ENCODE measurements around the gene CUL7.

CUL7 gene

GRCh38 chr6:43033496-43034189 is 20.0 kb downstream of the CUL7 start:
- H3K27me3 ChIP-seq (ENCODE audit: insufficient read depth, low read depth, severe bottlenecking), result no peaks in the 10 kb centered on the region
- TF ChIP-seq, protein P1, sequence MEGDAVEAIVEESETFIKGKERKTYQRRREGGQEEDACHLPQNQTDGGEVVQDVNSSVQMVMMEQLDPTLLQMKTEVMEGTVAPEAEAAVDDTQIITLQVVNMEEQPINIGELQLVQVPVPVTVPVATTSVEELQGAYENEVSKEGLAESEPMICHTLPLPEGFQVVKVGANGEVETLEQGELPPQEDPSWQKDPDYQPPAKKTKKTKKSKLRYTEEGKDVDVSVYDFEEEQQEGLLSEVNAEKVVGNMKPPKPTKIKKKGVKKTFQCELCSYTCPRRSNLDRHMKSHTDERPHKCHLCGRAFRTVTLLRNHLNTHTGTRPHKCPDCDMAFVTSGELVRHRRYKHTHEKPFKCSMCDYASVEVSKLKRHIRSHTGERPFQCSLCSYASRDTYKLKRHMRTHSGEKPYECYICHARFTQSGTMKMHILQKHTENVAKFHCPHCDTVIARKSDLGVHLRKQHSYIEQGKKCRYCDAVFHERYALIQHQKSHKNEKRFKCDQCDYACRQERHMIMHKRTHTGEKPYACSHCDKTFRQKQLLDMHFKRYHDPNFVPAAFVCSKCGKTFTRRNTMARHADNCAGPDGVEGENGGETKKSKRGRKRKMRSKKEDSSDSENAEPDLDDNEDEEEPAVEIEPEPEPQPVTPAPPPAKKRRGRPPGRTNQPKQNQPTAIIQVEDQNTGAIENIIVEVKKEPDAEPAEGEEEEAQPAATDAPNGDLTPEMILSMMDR (IDR thresholded peaks at IDR 0.05; ENCODE audit: low read depth, low read length), result no peak
- DNase-seq, result no peak
- H3K27ac ChIP-seq, result no peak overlapping the region
- H3K36me3 ChIP-seq, result peaks cover 97% of the 10 kb centered on the region
- H3K4me3 ChIP-seq (ENCODE audit: low read depth, low read length), result no peak overlapping the region
- no peaks in the 10 kb centered on the region for H3K9me3 ChIP-seq (ENCODE audit: severe bottlenecking)

DNA sequence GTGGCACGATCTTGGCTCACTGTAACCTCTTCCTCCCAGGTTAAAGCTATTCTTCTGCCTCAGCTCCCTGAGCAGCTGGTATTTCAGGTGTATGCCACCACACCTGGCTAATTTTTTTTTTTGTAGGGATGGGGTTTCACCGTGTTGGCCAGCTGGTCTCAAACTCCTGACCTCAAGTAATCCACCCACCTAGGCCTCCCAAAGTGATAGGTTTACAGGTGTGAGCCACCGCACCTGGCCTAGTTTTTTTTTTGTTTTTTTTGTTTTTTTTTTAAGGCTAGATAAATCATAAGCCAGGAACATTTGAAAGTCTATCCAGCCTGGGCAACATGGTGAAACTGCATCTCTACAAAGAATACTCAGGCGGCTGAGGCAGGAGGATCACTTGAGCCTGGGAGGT is 21.3 kb downstream of the CUL7 start:
- TF ChIP-seq, protein P1 (IDR thresholded peaks at IDR 0.05; ENCODE audit: low read depth, low read length), result no peak
- DNase-seq, result no peak
- Histone ChIP-seq H3K9me3 (ENCODE audit: severe bottlenecking) (no peaks in the 10 kb centered on the region), H3K27ac (no peak overlapping the region), H3K4me3 (ENCODE audit: low read depth, low read length) (no peak overlapping the region), H3K36me3 (peaks cover 97% of the 10 kb centered on the region), H3K27me3 (ENCODE audit: insufficient read depth, low read depth, severe bottlenecking) (no peaks in the 10 kb centered on the region)

DNA sequence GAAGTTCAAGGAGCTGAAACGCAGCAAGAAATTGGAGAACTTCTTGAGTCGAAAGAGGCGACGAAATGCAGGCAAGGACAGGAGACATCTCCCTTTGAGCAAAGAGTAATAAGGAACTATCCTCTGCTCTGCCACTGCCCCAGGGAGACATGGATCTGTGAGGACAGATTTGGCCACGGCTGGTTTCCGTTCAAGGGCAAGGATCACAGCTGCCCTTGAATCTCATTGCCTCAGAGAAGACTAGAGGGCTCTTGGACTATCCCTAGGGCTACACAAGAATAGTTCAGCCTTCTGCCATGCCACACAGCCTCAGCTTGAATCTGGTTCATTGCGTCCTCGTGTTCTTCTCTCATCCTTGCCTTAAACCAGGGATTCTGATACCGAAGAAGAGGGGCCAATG is 24.5 kb downstream of the CUL7 start:
- Histone ChIP-seq H3K9me3 (ENCODE audit: severe bottlenecking) (no peaks in the 10 kb centered on the region), H3K4me3 (ENCODE audit: low read depth, low read length) (no peak overlapping the region), H3K36me3 (peaks cover 99% of the 10 kb centered on the region), H3K27me3 (ENCODE audit: insufficient read depth, low read depth, severe bottlenecking) (no peaks in the 10 kb centered on the region), H3K27ac (no peak overlapping the region)
- DNase-seq, result no peak
- TF ChIP-seq, protein P1 (IDR thresholded peaks at IDR 0.05; ENCODE audit: low read depth, low read length), result no peak

GRCh38 chr6:43026365-43026764 is 27.3 kb downstream of the CUL7 start:
- Histone ChIP-seq H3K36me3 (peaks cover 87% of the 10 kb centered on the region), H3K27ac (no peak overlapping the region), H3K27me3 (ENCODE audit: insufficient read depth, low read depth, severe bottlenecking) (no peaks in the 10 kb centered on the region), H3K4me3 (ENCODE audit: low read depth, low read length) (no peak overlapping the region), H3K9me3 (ENCODE audit: severe bottlenecking) (no peaks in the 10 kb centered on the region)
- no peak for DNase-seq
- TF ChIP-seq, protein P1 (IDR thresholded peaks at IDR 0.05; ENCODE audit: low read depth, low read length), result no peak

GRCh38 chr6:43024436-43024835 is 29.2 kb downstream of the CUL7 start:
- DNase-seq, result no peak
- H3K9me3 ChIP-seq (ENCODE audit: severe bottlenecking), result no peaks in the 10 kb centered on the region
- TF ChIP-seq, protein P1 (IDR thresholded peaks at IDR 0.05; ENCODE audit: low read depth, low read length), result no peak
- H3K27ac ChIP-seq, result no peak overlapping the region
- H3K27me3 ChIP-seq (ENCODE audit: insufficient read depth, low read depth, severe bottlenecking), result no peaks in the 10 kb centered on the region
- no peak overlapping the region for H3K4me3 ChIP-seq (ENCODE audit: low read depth, low read length)
- peaks cover 85% of the 10 kb centered on the region for H3K36me3 ChIP-seq

All from WERI-Rb-1 (cell line).